NCI-H2029 (cell line): ENCODE measurements around the gene SNX3.

ENCODE experiments used
- DNase-seq: peaks from one replicate; lab custom pipeline; 2025; lab: John Stamatoyannopoulos, UW

SNX3 gene

DNA sequence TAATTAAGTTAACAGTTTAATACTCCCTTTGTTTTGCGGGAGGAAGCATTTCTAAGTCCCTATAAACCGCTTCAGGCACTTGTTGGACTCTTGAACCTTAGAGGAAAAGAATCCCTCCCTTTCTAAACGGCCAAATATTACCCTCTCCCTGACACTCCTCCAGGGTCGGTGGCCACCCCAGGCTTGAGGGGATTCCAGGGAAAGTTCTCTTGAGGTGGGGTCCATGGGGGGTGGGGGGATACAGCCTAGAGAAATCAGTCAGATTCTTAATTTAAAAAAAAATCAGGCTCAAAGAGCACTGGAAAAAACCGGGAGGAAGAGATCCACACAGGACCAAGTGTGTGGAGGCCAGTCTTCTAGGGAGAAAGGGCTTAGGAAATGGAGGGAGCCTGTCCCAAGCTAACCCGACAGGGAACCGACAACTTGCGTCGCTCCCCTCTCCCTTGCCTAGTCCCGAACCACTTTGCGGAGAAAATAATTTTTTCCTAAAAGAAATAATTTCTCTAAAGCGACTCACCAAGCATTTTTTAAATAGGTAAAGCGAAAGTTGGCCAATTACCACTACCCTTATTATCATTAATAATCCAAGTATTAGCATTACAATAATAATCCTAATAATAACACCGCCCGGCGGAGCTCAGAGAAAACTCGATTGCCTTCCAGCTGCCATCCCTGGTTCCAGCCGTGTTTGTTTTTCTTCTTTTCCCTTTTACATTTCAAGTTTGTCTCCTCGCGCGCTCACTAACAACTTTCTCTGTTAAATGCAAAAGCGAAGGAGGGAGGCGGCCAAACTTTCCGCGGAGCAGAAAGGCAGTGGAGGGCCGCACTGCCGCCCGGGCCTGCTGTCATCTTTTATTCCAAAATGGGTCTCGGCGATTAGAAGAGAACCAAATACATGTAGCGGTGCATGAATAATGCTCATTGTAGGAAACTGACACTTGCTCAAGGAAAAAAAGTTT is 90.2 kb downstream of the SNX3 start:
- DNase-seq: no peak

GRCh38 chr6:108169464-108170331 is 91.1 kb downstream of the SNX3 start:
- no peak for DNase-seq

- no peak for DNase-seq
Observed at GRCh38 chr6:108168501-108169463, 92.1 kb downstream of the SNX3 start.

GRCh38 chr6:108168090-108168463 is 92.8 kb downstream of the SNX3 start:
- DNase-seq: no peak

- no peak for DNase-seq
Observed at GRCh38 chr6:108167449-108168089, 93.3 kb downstream of the SNX3 start.

DNA sequence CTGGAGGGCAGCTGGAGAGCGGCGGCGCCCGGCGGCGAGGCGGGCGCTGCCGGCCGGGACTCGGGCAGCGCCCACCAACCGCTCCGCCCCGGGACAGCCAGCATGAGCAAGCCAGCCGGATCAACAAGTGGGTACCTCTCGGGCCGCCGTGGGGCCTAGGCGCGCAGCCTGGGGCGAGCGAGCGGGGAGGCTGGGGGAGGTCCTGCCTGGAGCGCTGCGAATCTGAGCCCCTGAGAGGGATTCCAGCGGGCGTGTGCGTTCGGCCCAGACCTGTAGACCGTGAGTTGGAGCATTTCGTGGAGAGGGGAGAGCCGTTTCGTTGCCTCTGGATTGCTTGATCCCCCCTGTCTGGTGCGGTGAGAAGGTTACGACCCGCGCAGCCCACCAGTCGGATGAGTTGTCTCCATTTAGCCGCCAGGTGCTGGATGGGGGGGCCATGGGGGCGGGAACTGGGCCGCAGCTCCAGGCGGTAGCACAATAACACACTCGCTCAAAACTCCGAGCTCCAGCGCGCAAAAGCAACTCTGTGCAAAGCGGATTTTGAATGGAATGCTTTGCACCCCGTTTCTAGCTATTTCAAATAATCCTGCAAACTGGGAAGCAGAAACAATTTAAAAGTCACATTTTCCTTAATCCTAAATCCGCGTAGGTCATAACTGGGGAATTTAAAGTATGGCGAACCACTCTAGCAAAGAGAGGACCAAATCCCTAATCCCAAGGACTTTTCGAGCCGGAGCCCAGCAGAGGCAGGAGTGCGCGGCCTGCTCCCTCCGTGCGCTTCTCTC is 94.0 kb downstream of the SNX3 start:
- no peak for DNase-seq

- no peak for DNase-seq
Observed at GRCh38 chr6:108165714-108166663, 94.9 kb downstream of the SNX3 start, which contains the start of gene NR2E1. TSS of gene NR2E1 (plus strand) at chr6:108166022. CDS start at chr6:108166766, 744 bp downstream.

DNA sequence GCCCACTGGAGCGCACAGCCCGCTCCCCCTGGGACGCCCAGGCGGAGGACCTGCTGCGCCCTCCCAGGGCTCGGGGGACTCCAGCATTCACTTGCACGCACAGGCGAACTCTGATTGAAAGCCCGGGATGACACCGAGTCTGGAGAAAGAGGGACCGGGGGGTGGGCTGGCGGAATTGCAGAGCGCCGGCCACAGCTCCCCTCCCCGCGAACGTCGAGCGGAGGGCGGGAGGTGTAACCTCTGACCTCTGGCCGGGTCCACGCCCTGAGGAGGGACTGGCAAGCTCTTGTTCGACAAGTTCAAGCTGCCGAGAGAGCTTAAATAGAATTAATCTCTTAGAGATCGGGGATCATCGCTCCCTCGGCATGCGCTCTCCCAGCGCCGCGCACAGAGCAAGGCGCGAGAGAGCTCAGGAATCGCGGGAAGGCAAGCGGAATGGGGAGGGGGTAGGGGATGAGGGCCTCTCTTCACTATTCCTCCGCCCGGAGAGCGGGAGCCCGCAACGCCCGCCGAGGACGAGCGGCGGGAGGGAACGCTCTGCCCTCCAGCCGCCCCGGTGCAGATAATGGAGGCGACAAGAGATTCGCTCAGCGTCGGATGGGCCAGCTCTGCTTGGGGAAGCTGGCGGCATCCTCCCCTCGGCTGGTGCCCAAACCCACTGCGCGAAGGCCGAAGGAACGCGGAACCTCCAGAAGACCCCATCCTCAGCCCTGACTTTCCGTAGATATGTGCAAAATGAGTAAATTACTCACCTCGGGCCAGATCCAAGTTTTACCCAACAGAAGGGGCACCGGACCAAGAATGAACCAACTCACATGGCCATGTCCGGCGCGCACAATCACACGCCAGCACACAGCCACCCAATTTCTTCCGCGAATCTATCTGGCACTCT is 95.8 kb downstream of the SNX3 start:
- no peak for DNase-seq

- DNase-seq: no peak
Observed at GRCh38 chr6:108164543-108164814, 96.4 kb downstream of the SNX3 start.

DNA sequence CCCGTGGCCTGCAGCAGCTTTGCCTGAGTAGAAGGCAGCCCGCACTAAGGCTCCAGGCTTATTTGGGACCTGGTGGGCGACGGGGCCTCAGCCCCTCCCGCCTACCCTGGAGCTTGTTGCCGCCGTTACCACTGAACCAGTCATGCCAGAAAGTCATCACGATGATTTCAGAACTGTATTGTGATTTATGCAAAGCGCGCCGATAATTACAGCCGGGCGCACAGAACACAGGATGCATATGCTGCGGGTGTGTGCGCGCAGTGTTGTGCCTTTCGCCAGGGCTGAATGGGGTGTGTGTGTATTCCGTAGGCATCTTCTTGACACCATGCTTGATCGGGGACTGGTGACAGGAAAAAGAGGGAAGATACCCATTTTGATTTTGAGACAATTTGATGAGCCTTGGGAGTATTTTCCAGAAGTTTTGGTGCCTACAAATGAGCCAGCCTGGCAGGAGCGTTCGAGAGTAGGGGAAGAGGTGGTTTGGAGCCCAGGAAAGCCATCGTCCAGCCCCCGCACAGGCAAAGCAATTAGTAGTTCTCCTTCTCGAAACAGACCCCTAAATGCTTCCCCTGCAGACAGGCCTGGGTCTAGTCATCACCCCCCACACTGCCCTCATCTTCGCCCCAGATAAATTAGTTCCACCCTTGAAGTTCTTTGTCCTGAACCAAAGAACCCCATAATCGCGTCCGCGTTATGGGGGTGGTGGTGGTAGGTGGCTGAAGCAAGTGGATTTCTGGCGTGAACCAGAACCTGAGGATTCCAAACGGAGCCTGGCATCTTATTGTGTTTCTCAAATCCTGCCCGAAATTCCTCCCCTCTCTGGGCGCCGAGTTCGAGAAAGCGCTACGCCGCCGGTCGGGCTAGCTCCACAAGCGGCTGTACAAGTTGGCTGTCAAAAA is 96.9 kb downstream of the SNX3 start:
- no peak for DNase-seq

DNA sequence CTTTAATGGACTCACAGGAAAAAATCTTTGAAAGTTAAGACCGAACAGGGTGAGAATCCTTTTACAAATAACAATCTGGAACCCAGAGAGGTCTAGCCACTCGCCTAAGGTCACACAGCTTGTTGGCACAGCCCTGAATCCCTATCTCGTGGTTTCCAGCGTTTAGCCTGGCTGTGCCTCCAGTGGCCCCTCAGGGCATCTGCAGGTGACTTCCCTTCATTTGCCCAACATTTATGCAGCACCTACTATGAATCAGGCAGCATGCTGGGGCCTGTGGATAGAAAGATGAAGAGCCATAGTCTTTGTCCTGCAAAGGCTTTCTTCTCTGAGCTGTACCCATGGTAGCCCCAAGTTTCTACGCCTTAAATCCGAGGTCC is 97.6 kb downstream of the SNX3 start:
- no peak for DNase-seq

- DNase-seq: no peak
Observed at GRCh38 chr6:108161724-108162282, 99.0 kb downstream of the SNX3 start.
